ENCODE results near the gene C18orf32.

DNA sequence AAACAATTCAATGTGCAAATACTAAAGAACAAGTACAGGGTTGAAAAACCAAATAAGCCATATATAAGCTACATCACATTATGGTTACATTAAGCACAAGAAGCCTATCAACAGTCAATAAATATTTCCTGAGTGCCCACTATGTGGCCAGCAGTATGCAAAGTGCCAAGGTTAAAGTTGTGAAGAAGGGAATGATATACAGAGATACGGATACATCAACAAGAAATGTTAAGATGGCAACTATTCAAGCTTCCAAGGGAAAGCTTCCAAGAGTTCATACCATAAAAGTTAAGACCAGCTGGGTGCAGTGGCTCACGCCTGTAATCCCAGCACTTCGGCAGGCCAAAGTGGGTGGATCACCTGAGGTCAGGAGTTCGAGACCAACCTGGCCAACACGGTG, 40.6 kb downstream of the C18orf32 start:
- TF ChIP-seq, protein P1, sequence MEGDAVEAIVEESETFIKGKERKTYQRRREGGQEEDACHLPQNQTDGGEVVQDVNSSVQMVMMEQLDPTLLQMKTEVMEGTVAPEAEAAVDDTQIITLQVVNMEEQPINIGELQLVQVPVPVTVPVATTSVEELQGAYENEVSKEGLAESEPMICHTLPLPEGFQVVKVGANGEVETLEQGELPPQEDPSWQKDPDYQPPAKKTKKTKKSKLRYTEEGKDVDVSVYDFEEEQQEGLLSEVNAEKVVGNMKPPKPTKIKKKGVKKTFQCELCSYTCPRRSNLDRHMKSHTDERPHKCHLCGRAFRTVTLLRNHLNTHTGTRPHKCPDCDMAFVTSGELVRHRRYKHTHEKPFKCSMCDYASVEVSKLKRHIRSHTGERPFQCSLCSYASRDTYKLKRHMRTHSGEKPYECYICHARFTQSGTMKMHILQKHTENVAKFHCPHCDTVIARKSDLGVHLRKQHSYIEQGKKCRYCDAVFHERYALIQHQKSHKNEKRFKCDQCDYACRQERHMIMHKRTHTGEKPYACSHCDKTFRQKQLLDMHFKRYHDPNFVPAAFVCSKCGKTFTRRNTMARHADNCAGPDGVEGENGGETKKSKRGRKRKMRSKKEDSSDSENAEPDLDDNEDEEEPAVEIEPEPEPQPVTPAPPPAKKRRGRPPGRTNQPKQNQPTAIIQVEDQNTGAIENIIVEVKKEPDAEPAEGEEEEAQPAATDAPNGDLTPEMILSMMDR (conservative IDR thresholded peaks at IDR 0.05 in 1 of 2, IDR thresholded peaks at IDR 0.05 in 1 of 2; ENCODE audit: low read depth in 1 of 2, low read length in 2 of 2) = no peak
- no peak for TF ChIP-seq EZH2 (IDR thresholded peaks at IDR 0.05; ENCODE audit: low read length, missing control alignments)
